SK-N-MC (cell line): ENCODE data around the gene TMPRSS11E.

ENCODE experiments used
- EZH2 ChIP-seq: fragments of 200-600 bp; sonication (generic); IDR thresholded peaks from one replicate; pipeline ENCODE4 v1.6.1; 2017; ENCODE audit warnings: antibody characterized with exemption
- FOXP2 ChIP-seq: optimal IDR thresholded peaks from 2 replicates; pipeline ENCODE3; 2011; ENCODE audit warnings: mild to moderate bottlenecking, moderate library complexity; ENCODE audit not compliant: insufficient read depth; ENCODE audit errors: extremely low read length, control extremely low read depth
- POLR2AphosphoS5 ChIP-seq: IDR thresholded peaks from 2 replicates; pipeline ENCODE4 v1.6.1; 2012; ENCODE audit warnings: mild to moderate bottlenecking, low read depth, low read length, borderline replicate concordance

DNA sequence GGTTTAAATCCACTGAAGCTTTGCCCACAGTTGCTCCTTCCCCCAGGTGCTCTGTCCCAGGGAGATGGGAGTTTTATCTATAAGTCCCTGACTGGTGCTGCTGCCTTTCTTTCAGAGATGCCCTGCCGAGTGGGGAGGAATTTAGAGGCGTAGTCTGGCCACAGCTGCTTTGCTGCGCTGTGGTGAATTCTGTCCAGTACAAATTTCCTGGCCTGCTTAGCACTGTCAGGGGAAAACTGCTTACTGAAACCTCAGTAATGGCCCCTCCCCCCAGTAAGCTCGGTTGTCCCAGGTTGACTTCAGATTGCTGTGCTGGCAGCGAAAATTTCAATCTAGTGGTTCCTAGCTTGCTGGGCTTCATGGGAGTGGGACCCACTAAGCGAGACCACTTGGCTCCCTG is 88.7 kb downstream of the TMPRSS11E start:
- TF ChIP-seq POLR2AphosphoS5: no peak
- TF ChIP-seq FOXP2: no peak
- TF ChIP-seq EZH2: no peak
